Measurements from ENCODE around the gene C13orf42.

Gene C13orf42

GRCh38 chr13:51111174-51111573 lies at the start of gene C13orf42:
Gene C13orf42 (minus strand): TSS chr13:51111274. CDS start chr13:51111209, 65 bp downstream.
- DNase-seq (ENCODE audit: low read depth), result no peak

DNA sequence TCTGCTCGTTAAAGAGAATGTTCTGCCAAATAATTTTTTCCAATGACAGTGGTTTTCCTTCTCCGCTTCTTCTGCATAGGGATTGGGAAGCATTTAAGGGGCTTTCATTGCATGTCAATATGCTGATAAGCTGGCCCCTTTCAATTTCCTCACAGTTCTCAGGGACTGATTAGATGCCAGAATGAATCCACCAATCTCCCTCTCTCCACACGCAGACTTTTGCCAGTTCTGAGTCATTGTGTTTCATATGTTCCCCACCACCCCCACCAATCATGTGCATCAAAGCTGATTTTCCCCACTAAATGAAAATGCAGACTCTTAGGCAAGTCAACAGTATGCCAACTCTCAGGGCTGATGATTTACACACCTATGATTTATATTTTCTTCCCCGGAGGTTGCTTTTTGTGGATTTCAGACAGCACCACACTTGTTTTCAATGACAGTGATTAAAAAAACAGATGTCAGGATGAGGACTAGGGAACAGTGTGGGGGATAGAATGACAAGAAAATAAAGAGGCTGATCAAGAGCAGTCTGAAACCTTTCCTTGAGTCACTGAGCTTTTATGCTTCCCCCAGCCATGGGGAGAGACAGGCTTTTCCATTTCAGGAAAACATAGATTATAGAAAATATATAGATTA lies 47.9 kb upstream of the C13orf42 start:
- DNase-seq (ENCODE audit: low read depth), result peak; percentile 44

DNA sequence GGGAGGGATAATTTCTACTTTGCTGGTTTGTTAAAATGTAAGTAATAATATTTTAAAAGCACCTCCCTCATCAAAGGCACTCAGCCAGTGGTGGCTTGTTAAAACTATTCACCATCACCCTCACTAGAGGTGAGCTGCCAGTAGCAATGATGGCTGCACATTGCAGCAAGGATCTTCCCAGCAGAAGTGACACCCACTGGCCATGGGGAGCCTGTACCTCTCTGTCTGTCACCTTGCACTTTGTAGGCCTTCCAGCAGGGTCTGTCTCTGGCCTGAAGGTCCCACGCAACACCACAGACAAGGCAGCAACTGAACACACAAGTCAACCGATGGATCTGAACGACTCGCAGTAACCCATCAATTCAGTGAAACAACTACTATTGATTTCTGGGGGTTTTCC lies 47.3 kb upstream of the C13orf42 start:
- DNase-seq (ENCODE audit: low read depth), result no peak

DNA sequence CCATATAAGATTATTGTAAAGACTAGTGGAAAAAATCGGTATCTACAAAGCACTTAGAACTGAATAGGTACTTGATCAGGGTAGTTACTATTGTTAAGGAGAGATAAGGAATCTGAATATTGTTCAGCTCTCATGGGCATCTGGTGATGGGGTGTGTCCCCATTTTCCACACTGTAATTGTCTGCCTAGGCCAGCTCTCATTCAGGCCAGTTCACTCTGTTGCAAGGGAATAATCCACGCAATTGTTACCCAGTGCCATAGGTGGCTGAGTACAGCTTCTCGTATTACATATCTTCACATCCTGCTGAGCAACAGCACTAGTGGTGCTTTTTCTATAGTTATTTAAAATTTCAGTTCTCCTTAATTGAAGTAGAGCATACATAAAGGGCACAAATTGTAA lies 45.6 kb upstream of the C13orf42 start:
- no peak for DNase-seq (ENCODE audit: low read depth)

GRCh38 chr13:51155776-51156515 lies 44.9 kb upstream of the C13orf42 start:
- DNase-seq (ENCODE audit: low read depth), result no peak

GRCh38 chr13:51155161-51155560 lies 44.1 kb upstream of the C13orf42 start:
- DNase-seq (ENCODE audit: low read depth), result no peak

GRCh38 chr13:51154029-51154555 lies 43.0 kb upstream of the C13orf42 start:
- DNase-seq (ENCODE audit: low read depth), result peak; percentile 48

GRCh38 chr13:51153527-51153926 lies 42.5 kb upstream of the C13orf42 start:
- DNase-seq (ENCODE audit: low read depth), result no peak

DNA sequence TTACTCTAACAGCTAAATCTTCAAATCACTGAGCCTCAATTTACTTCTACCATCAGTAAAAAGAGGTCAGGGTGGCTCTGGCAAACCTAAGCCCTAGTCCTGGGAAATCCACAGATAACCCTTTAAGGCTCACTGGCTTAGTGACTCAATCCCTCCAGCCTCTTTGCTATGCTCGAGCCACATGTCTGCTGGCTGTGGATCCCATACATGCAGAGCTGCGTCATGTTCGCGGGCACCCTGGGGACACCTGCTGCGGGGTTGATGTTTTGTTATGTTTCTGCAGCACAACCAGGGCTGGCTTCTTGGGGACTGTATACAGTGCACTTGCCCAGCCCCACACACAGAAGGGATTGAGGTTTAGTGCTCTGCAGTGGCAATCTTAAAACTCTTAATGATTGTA lies 41.6 kb upstream of the C13orf42 start:
- no peak for DNase-seq (ENCODE audit: low read depth)

GRCh38 chr13:51151463-51151862 lies 40.4 kb upstream of the C13orf42 start:
- DNase-seq (ENCODE audit: low read depth), result no peak

GRCh38 chr13:51148952-51149573 lies 38.0 kb upstream of the C13orf42 start:
- peak; percentile 50 for DNase-seq (ENCODE audit: low read depth)

DNA sequence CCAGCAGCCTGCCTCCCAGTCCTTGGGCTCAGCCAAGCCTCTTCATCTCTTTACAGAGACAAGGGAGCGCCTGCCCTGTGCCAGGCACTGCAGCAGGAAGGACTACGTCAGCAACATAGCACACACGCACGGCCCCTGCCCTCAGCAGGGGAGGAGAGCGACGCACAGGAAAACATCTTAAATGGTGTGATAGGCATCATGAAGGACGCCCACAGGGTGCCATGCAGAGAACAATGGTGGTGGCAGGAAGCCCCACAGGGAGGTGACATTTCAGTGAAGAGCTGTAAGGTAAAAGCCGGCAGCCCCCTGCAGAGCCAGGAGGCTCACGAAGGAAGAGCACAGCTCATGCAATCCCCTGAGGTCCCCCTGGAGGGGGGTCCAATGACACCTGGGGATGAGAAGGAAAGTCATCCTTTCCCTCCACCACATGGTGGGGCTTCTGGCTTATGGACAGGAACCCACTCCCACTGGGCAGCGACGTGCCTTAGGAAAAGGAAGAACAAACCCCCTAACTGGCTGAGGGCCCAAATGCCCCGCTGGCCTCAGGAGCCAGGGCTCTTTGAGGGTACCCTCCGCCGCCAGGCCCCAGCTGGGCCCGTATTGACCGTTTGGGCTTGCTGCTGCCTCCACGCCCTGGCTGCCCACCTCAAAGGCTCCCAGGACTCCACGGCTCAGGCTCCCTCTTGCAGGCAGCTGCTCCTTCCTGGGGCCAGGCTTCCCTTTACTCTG lies 37.3 kb upstream of the C13orf42 start:
- no peak for DNase-seq (ENCODE audit: low read depth)

DNA sequence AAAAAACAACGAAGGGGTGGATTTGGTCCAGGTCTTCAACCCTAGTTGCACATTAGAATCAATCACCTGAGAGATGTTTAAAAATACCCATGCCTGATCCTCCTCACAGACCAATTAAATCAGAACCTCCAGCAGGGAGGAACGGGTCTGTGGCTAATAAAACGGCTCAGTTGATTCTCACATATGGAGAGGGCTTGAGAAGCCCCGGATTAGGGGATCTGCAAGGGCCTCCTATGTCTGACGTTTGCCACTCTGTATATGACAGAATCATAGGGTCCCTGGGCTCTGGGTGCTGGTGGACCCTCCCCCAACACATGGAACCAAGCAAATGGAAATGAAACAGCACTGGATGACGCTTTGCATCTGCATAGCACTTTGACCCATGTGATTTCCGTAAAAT lies 36.7 kb upstream of the C13orf42 start:
- no peak for DNase-seq (ENCODE audit: low read depth)

GRCh38 chr13:51146667-51147066 lies 35.6 kb upstream of the C13orf42 start:
- no peak for DNase-seq (ENCODE audit: low read depth)

GRCh38 chr13:51137250-51137649 lies 26.2 kb upstream of the C13orf42 start:
- DNase-seq (ENCODE audit: low read depth), result no peak

GRCh38 chr13:51136276-51136980 lies 25.4 kb upstream of the C13orf42 start:
- no peak for DNase-seq (ENCODE audit: low read depth)

- no peak for DNase-seq (ENCODE audit: low read depth)
Observed at GRCh38 chr13:51134763-51135365, 23.8 kb upstream of the C13orf42 start.

DNA sequence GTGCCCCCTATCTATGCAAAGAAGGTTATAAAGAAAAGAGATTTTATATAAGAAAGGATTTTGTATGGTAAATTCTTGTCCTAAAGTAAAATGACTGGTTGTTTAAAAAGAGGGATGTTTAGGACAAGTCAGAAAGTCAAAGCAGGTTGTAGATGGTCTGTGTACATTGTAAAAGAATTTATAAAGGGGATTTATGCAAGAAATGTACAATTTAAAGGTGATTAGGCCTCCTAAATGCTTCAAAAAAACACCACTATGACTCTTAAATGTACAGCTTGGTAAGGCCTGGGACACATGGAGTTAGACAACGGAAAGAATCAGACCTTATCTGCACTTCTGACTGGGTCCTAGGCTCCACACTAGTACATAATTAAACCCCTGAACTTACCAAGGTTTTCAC lies 19.3 kb upstream of the C13orf42 start:
- no peak for DNase-seq (ENCODE audit: low read depth)

GRCh38 chr13:51125495-51126226 lies 14.6 kb upstream of the C13orf42 start:
- peak; percentile 31 for DNase-seq (ENCODE audit: low read depth)

GRCh38 chr13:51122868-51123566 lies 11.9 kb upstream of the C13orf42 start:
- no peak for DNase-seq (ENCODE audit: low read depth)
